Measurements from ENCODE around the gene HOXA7.

HOXA7 gene

GRCh38 chr7:27111042-27111750, 45.3 kb downstream of the HOXA7 start:
- peak overlapping the region; percentile 70 for H3K4me3 ChIP-seq (ENCODE audit: low read depth, low read length)
- CTCF ChIA-PET = interaction anchor here (0.9 to 1.9 kb wide), 6 partner anchors 9 to 257 kb away, joined by 3 to 6 read pairs (median 4); partner anchors contain the start of genes HOXA4 and HOXA5
- POLR2A ChIA-PET = interaction anchor here (0.7 to 3.2 kb wide), 8 partner anchors 9 to 247 kb away, joined by 3 to 31 read pairs (median 4); partner anchors contain the start of genes HOXA1, HOXA4 and SKAP2
- H3K9me3 ChIP-seq (ENCODE audit: control insufficient read depth, insufficient read depth, low read depth, low read length) = no peaks in the 10 kb centered on the region
- H3K4me1 ChIP-seq (ENCODE audit: control insufficient read depth, insufficient read depth, low read length) = peaks cover 9% of the 10 kb centered on the region
- H3K36me3 ChIP-seq (ENCODE audit: control insufficient read depth in 2 of 2, insufficient read depth in 1 of 2, low read length in 2 of 2) = peaks cover 11 to 25% of the 10 kb centered on the region in 2 experiments
- peak overlapping the region; percentile 99 for H3K27ac ChIP-seq (ENCODE audit: extremely low read depth, low read depth, low read length)
- TF ChIP-seq ZEB2 (tag by site-specific recombination; IDR thresholded peaks at IDR 0.05) (no peak), ZBTB11 (tag by site-specific recombination; conservative IDR thresholded peaks at IDR 0.05; ENCODE audit: low read depth) (peak; percentile 46), ZNF221 (tag by site-specific recombination; IDR thresholded peaks at IDR 0.05; ENCODE audit: borderline replicate concordance) (no peak), BCL11A (tag by site-specific recombination; IDR thresholded peaks at IDR 0.05; ENCODE audit: low read depth) (no peak), ZNF335 (tag by site-specific recombination; conservative IDR thresholded peaks at IDR 0.05) (peak; percentile 30; the same call in 1 of the 2 replicates), ZSCAN4 (tag by site-specific recombination; IDR thresholded peaks at IDR 0.05) (peak; percentile 81), ZFP41 (tag by site-specific recombination; IDR thresholded peaks at IDR 0.05; ENCODE audit: borderline replicate concordance) (no peak), AEBP2 (tag by site-specific recombination; IDR thresholded peaks at IDR 0.05; ENCODE audit: borderline replicate concordance) (no peak), ZNF558 (tag by site-specific recombination; IDR thresholded peaks at IDR 0.05) (no peak), GLIS1 (tag by site-specific recombination; IDR thresholded peaks at IDR 0.05) (peak; percentile 82), ZFP37 (tag by site-specific recombination; IDR thresholded peaks at IDR 0.05) (no peak), ZNF423 (tag by site-specific recombination; IDR thresholded peaks at IDR 0.05) (no peak), OSR2 (tag by site-specific recombination; IDR thresholded peaks at IDR 0.05) (no peak), RBAK (tag by site-specific recombination; IDR thresholded peaks at IDR 0.05) (no peak), ZNF398 (tag by site-specific recombination; IDR thresholded peaks at IDR 0.05) (peak; percentile 76), SP7 (tag by site-specific recombination; IDR thresholded peaks at IDR 0.05) (peak; percentile 56), KLF7 (tag by site-specific recombination; IDR thresholded peaks at IDR 0.05; ENCODE audit: borderline replicate concordance) (no peak), ZNF785 (tag by site-specific recombination; IDR thresholded peaks at IDR 0.05) (no peak), BCL11B (tag by site-specific recombination; IDR thresholded peaks at IDR 0.05; ENCODE audit: low read depth) (no peak), ZNF223 (tag by site-specific recombination; IDR thresholded peaks at IDR 0.05) (no peak), ZXDB (tag by site-specific recombination; IDR thresholded peaks at IDR 0.05) (0 out of 2 replicates have a peak, but pooled peaks have one; percentile 3), ZNF146 (tag by site-specific recombination; IDR thresholded peaks at IDR 0.05) (no peak), ZSCAN23 (tag by site-specific recombination; IDR thresholded peaks at IDR 0.05) (no peak), ZNF18 (tag by site-specific recombination; IDR thresholded peaks at IDR 0.05) (no peak), ZNF776 (tag by site-specific recombination; IDR thresholded peaks at IDR 0.05; ENCODE audit: borderline replicate concordance) (no peak), ZNF560 (tag by site-specific recombination; IDR thresholded peaks at IDR 0.05; ENCODE audit: borderline replicate concordance) (no peak), ZNF23 (tag by site-specific recombination; IDR thresholded peaks at IDR 0.05; ENCODE audit: borderline replicate concordance) (no peak)
